ENCODE measurements around the gene YPEL5. TPM values are rescaled to one million over a fixed set of nuclear protein-coding genes. Genes with fewer than 3 reads are reported as not detected.
A peak's percentile ranks its signal among the peaks of the same experiment; 100 is the strongest.

Gene YPEL5
- total RNA-seq, 1 experiment from 2014 or later: 27.3 TPM

- no peaks in the 10 kb centered on the region for H3K36me3 Mint-ChIP-seq
- CTCF ChIA-PET: interaction anchor here (0.9 kb wide), 1 partner anchor 512 kb away, joined by 3 read pairs; no protein-coding TSS in a partner anchor
Observed at GRCh38 chr2:30197570-30198192, 50.9 kb downstream of the YPEL5 start.

DNA sequence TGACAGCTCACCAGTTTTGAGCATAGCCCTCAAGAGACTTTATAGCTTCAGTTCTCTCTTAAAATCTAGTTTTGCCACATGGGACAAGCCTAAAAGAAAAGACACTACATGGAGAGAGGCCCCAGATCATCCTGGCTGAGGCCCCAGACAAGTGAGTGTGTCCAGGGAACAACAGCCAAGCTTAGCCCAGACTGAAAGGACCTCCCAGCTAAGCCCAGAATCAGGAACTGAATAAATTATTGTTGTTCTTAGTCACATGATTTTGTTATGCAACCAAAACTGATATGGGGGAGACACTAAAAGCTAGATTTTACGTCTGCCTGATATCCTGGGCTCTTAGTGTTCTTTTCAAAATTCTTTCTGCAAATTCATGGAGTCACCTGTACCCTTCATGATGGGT, 55.2 kb downstream of the YPEL5 start:
- ATAC-seq: no peak
- TF ChIP-seq OVOL2 (CRISPR knock-in tag; IDR thresholded peaks at IDR 0.05; ENCODE audit: borderline replicate concordance) (no peak), TCF7 (CRISPR knock-in tag; IDR thresholded peaks at IDR 0.05; ENCODE audit: low read depth) (no peak), NFATC4 (CRISPR knock-in tag; IDR thresholded peaks at IDR 0.05) (no peak), JAZF1 (CRISPR knock-in tag; IDR thresholded peaks at IDR 0.05) (no peak), CREB1 (CRISPR knock-in tag; IDR thresholded peaks at IDR 0.05) (no peak), EMX1 (CRISPR knock-in tag; IDR thresholded peaks at IDR 0.05) (no peak), CREM (CRISPR knock-in tag; IDR thresholded peaks at IDR 0.05) (no peak), TEAD4 (CRISPR knock-in tag; IDR thresholded peaks at IDR 0.05) (no peak), FOXK1 (CRISPR knock-in tag; IDR thresholded peaks at IDR 0.05) (no peak)
- TF ChIP-seq, protein P1, sequence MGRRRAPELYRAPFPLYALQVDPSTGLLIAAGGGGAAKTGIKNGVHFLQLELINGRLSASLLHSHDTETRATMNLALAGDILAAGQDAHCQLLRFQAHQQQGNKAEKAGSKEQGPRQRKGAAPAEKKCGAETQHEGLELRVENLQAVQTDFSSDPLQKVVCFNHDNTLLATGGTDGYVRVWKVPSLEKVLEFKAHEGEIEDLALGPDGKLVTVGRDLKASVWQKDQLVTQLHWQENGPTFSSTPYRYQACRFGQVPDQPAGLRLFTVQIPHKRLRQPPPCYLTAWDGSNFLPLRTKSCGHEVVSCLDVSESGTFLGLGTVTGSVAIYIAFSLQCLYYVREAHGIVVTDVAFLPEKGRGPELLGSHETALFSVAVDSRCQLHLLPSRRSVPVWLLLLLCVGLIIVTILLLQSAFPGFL (CRISPR knock-in tag; IDR thresholded peaks at IDR 0.05; ENCODE audit: borderline replicate concordance): no peak
- Mint-ChIP-seq H3K4me1 (no peaks in the 10 kb centered on the region), H3K27me3 (ENCODE audit: low read depth) (no peaks in the 10 kb centered on the region), H3K9me3 (no peaks in the 10 kb centered on the region), H3K27ac (no peak overlapping the region), H3K4me3 (no peak overlapping the region), H3K36me3 (no peaks in the 10 kb centered on the region)
- POLR2A ChIA-PET: no interaction called here
- DNase-seq (ENCODE audit: low spot score): no peak
- CTCF ChIA-PET: interaction anchor here (1.1 kb wide), 1 partner anchor 37 kb away, joined by 10 read pairs; no protein-coding TSS in a partner anchor

More at GRCh38 chr2:30197570-30198192, 50.9 kb downstream of the YPEL5 start:
- DNase-seq (ENCODE audit: low spot score) (peak; percentile 28), ATAC-seq (peak; percentile 70; the same call in 1 of the 2 replicates)
- H3K27me3 Mint-ChIP-seq (ENCODE audit: low read depth): no peaks in the 10 kb centered on the region
- H3K27ac Mint-ChIP-seq: no peak overlapping the region
- TF ChIP-seq ZNF138 (CRISPR knock-in tag; conservative IDR thresholded peaks at IDR 0.05) (no peak), TP53 (CRISPR knock-in tag; IDR thresholded peaks at IDR 0.05) (no peak), MYBL2 (CRISPR knock-in tag; IDR thresholded peaks at IDR 0.05) (no peak), NFYB (CRISPR knock-in tag; conservative IDR thresholded peaks at IDR 0.05; ENCODE audit: low read depth) (no peak), ATF1 (CRISPR knock-in tag; IDR thresholded peaks at IDR 0.05) (no peak), TEAD4 (CRISPR knock-in tag; IDR thresholded peaks at IDR 0.05) (no peak), ZNF232 (CRISPR knock-in tag; IDR thresholded peaks at IDR 0.05) (no peak)
- no peak overlapping the region for H3K4me3 Mint-ChIP-seq
- H3K9me3 Mint-ChIP-seq: no peaks in the 10 kb centered on the region
- POLR2A ChIA-PET: no interaction called here
- peaks cover 4% of the 10 kb centered on the region for H3K4me1 Mint-ChIP-seq

DNA sequence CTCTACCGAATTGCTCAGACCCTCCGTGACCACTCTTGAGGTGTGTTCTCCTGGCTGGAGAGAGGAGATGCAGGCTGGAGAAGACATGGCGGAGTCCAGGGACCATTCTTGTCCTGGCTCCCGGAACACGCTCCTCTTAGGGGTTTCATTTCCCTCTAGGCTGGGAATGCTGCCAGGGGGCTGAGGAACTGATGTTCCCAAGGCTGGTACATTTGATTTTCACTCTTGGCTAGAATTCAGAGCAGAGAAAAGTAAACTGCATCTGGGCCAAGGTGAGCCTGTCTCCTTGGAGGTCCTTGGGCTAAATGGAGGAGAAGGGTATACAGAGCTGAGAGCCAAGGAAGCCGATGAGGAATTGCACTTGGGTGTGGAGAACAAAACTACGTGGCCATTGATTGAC, 56.3 kb downstream of the YPEL5 start:
- ChIA-PET POLR2A (no interaction called here), CTCF (interaction anchor here (2.6 to 2.9 kb wide), 2 partner anchors 38 to 508 kb away, joined by 14 to 15 read pairs; no protein-coding TSS in a partner anchor)
- Mint-ChIP-seq H3K4me3 (no peak overlapping the region), H3K4me1 (no peaks in the 10 kb centered on the region), H3K27me3 (ENCODE audit: low read depth) (no peaks in the 10 kb centered on the region), H3K27ac (no peak overlapping the region), H3K36me3 (no peaks in the 10 kb centered on the region), H3K9me3 (no peaks in the 10 kb centered on the region)
- no peak for ATAC-seq
- TF ChIP-seq, protein P2, sequence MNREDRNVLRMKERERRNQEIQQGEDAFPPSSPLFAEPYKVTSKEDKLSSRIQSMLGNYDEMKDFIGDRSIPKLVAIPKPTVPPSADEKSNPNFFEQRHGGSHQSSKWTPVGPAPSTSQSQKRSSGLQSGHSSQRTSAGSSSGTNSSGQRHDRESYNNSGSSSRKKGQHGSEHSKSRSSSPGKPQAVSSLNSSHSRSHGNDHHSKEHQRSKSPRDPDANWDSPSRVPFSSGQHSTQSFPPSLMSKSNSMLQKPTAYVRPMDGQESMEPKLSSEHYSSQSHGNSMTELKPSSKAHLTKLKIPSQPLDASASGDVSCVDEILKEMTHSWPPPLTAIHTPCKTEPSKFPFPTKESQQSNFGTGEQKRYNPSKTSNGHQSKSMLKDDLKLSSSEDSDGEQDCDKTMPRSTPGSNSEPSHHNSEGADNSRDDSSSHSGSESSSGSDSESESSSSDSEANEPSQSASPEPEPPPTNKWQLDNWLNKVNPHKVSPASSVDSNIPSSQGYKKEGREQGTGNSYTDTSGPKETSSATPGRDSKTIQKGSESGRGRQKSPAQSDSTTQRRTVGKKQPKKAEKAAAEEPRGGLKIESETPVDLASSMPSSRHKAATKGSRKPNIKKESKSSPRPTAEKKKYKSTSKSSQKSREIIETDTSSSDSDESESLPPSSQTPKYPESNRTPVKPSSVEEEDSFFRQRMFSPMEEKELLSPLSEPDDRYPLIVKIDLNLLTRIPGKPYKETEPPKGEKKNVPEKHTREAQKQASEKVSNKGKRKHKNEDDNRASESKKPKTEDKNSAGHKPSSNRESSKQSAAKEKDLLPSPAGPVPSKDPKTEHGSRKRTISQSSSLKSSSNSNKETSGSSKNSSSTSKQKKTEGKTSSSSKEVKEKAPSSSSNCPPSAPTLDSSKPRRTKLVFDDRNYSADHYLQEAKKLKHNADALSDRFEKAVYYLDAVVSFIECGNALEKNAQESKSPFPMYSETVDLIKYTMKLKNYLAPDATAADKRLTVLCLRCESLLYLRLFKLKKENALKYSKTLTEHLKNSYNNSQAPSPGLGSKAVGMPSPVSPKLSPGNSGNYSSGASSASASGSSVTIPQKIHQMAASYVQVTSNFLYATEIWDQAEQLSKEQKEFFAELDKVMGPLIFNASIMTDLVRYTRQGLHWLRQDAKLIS (CRISPR knock-in tag; IDR thresholded peaks at IDR 0.05; ENCODE audit: borderline replicate concordance): no peak
- TF ChIP-seq PRRX2 (CRISPR knock-in tag; IDR thresholded peaks at IDR 0.05) (no peak), TEAD1 (CRISPR knock-in tag; IDR thresholded peaks at IDR 0.05) (no peak), ESRRA (CRISPR knock-in tag; IDR thresholded peaks at IDR 0.05; ENCODE audit: borderline replicate concordance) (no peak), IRF2 (CRISPR knock-in tag; IDR thresholded peaks at IDR 0.05; ENCODE audit: borderline replicate concordance, low read depth) (no peak), IRF1 (CRISPR knock-in tag; IDR thresholded peaks at IDR 0.05) (no peak), ZNF263 (CRISPR knock-in tag; IDR thresholded peaks at IDR 0.05; ENCODE audit: low read depth) (no peak), ZNF121 (CRISPR knock-in tag; IDR thresholded peaks at IDR 0.05) (no peak), FOXP1 (CRISPR knock-in tag; IDR thresholded peaks at IDR 0.05; ENCODE audit: borderline replicate concordance) (no peak), ZNF671 (CRISPR knock-in tag; IDR thresholded peaks at IDR 0.05) (no peak), MXD4 (CRISPR knock-in tag; IDR thresholded peaks at IDR 0.05; ENCODE audit: borderline replicate concordance) (no peak), ZNF138 (CRISPR knock-in tag; conservative IDR thresholded peaks at IDR 0.05) (no peak)
- TF ChIP-seq, protein P3, sequence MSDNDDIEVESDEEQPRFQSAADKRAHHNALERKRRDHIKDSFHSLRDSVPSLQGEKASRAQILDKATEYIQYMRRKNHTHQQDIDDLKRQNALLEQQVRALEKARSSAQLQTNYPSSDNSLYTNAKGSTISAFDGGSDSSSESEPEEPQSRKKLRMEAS (CRISPR knock-in tag; IDR thresholded peaks at IDR 0.05): no peak
- no peak for DNase-seq (ENCODE audit: low spot score)

Data from WTC11 (cell line).